Stimulated activated CD4-positive, alpha-beta T cell treated with anti-CD3 and anti-CD28 coated beads, Interleukin-4, amount 100 ng/mL, for 4 hours (primary cell): ENCODE measurements around the gene SPG11.
A peak's percentile ranks its signal among the peaks of the same experiment; 100 is the strongest.
"Not testable (repeated sequence)": the region's sequence is repeated elsewhere in the genome, so short reads cannot be mapped to it uniquely, and the experiment has no call there.

Experiments used
- DNase-seq, 2 experiments: peaks; one replicate each; pipeline ENCODE4 v3.0.0-alpha.2; 2020

SPG11 gene

GRCh38 chr15:44554934-44555723, 108.3 kb downstream of the SPG11 start:
- DNase-seq, result no peak

GRCh38 chr15:44550734-44551133, 112.7 kb downstream of the SPG11 start:
- DNase-seq, result no peak

GRCh38 chr15:44550256-44550655, 113.2 kb downstream of the SPG11 start:
- no peak for DNase-seq

- DNase-seq, result not testable (repeated sequence)
Measured at GRCh38 chr15:44549152-44549551, 114.3 kb downstream of the SPG11 start.

- DNase-seq, result peak; percentile 20 to 36
Measured at GRCh38 chr15:44545913-44546802, 117.3 kb downstream of the SPG11 start.

- DNase-seq, result not testable (repeated sequence)
Measured at GRCh38 chr15:44544745-44545144, 118.7 kb downstream of the SPG11 start.

GRCh38 chr15:44542596-44542995, 120.9 kb downstream of the SPG11 start:
- DNase-seq, result no peak

GRCh38 chr15:44541282-44541958, 122.0 kb downstream of the SPG11 start:
- no peak for DNase-seq

GRCh38 chr15:44537735-44538240, 125.7 kb downstream of the SPG11 start:
- no peak for DNase-seq

GRCh38 chr15:44536962-44537734, 126.3 kb downstream of the SPG11 start, which contains the start of gene EIF3J:
TSS of gene EIF3J (plus strand) at chr15:44537147. CDS start at chr15:44537195, 48 bp downstream.
- peak; percentile 91 to 95 for DNase-seq

- no peak for DNase-seq
Measured at GRCh38 chr15:44536302-44536961, 127.0 kb downstream of the SPG11 start.

GRCh38 chr15:44535523-44536301, 127.8 kb downstream of the SPG11 start:
- DNase-seq, result peak in 1 of 2 experiments; percentile 6

- DNase-seq, result no peak
Measured at GRCh38 chr15:44535092-44535491, 128.4 kb downstream of the SPG11 start.

- DNase-seq, result no peak
Measured at GRCh38 chr15:44532689-44533088, 130.8 kb downstream of the SPG11 start.

GRCh38 chr15:44532275-44532674, 131.2 kb downstream of the SPG11 start:
- not testable (repeated sequence) for DNase-seq

- no peak for DNase-seq
Measured at GRCh38 chr15:44530653-44531052, 132.8 kb downstream of the SPG11 start.

- no peak for DNase-seq
Measured at GRCh38 chr15:44529864-44530604, 133.4 kb downstream of the SPG11 start.

- DNase-seq, result no peak
Measured at GRCh38 chr15:44527241-44527640, 136.2 kb downstream of the SPG11 start.

- no peak for DNase-seq
Measured at GRCh38 chr15:44525018-44525417, 138.4 kb downstream of the SPG11 start.

- DNase-seq, result no peak
Measured at GRCh38 chr15:44519537-44519936, 143.9 kb downstream of the SPG11 start.
